NT2/D1 (cell line): ENCODE data around the gene UBA5.

Experiments
- SUZ12 ChIP-seq: IDR thresholded peaks from 2 replicates; pipeline ENCODE4 v1.6.1; 2011; ENCODE audit not compliant: insufficient read length, insufficient read depth; ENCODE audit errors: extremely low read depth
- YY1 ChIP-seq: IDR thresholded peaks from 2 replicates; pipeline ENCODE4 v1.6.1; 2011; ENCODE audit not compliant: insufficient read length, insufficient read depth
- ZNF274 ChIP-seq: IDR thresholded peaks from 2 replicates; pipeline ENCODE4 v1.6.1; 2011; ENCODE audit warnings: mild to moderate bottlenecking, low read depth, low read length

GRCh38 chr3:132681421-132681820 is 21.3 kb downstream of the UBA5 start:
- TF ChIP-seq ZNF274 = no peak
- TF ChIP-seq YY1 = no peak
- TF ChIP-seq SUZ12 = no peak
